A549 (cell line): Measurements from ENCODE around the gene KLHL35.

Experiments used
- CBX2 ChIP-seq: fragments of 200-600 bp; sonication (generic); IDR thresholded peaks from 2 replicates; pipeline ENCODE4 v1.6.1; 2016; ENCODE audit warnings: low read depth, mild to moderate bottlenecking, borderline replicate concordance
- CBX8 ChIP-seq: fragments of 200-600 bp; sonication (generic); IDR thresholded peaks from 2 replicates; pipeline ENCODE4 v1.6.1; 2016
- CTCF ChIP-seq: fragments of >200 bp; sonication (Bioruptor Twin); formaldehyde crosslinking; IDR thresholded peaks from 3 replicates; pipeline ENCODE4 v1.5.1; 2016
- ELK1 ChIP-seq: fragments of 150-350 bp; IDR thresholded peaks from 2 replicates; pipeline ENCODE4 v1.6.1; 2014; ENCODE audit warnings: low read depth, mild to moderate bottlenecking, low read length
- FOSB ChIP-seq: fragments of 250-450 bp; sonication (Bioruptor Pico); IDR thresholded peaks from 2 replicates; pipeline ENCODE4 v1.5.0; 2020; ENCODE audit warnings: mild to moderate bottlenecking, moderate library complexity
- JUNB ChIP-seq: fragments of >200 bp; sonication (Bioruptor Twin); formaldehyde crosslinking; IDR thresholded peaks from 2 replicates; pipeline ENCODE4 v1.6.1; 2016
- MYC ChIP-seq: IDR thresholded peaks from 2 replicates; pipeline ENCODE4 v1.6.1; 2012; ENCODE audit warnings: mild to moderate bottlenecking, inconsistent platforms, low read length, improper control_type of control experiment, borderline replicate concordance
- NFE2L2 ChIP-seq: fragments of 150-350 bp; conservative IDR thresholded peaks from 2 replicates; pipeline ENCODE4 v1.6.1; 2014; ENCODE audit warnings: low read length
- PHF8 ChIP-seq: fragments of 200-600 bp; sonication (generic); IDR thresholded peaks from 2 replicates; pipeline ENCODE4 v1.6.1; 2016; ENCODE audit warnings: low read depth, mild to moderate bottlenecking, antibody characterized with exemption, moderate library complexity, borderline replicate concordance
- POLR2A ChIP-seq: IDR thresholded peaks from 2 replicates; pipeline ENCODE4 v1.6.1; 2012; ENCODE audit warnings: mild to moderate bottlenecking, low read length
- REST ChIP-seq: fragments of 200-600 bp; sonication (generic); IDR thresholded peaks from 2 replicates; pipeline ENCODE4 v1.6.1; 2016; ENCODE audit warnings: antibody characterized with exemption, mild to moderate bottlenecking, moderate library complexity
- SREBF2 ChIP-seq: fragments of 450-650 bp; IDR thresholded peaks from 2 replicates; pipeline ENCODE4 v1.6.1; 2014; ENCODE audit warnings: mild to moderate bottlenecking, moderate library complexity

GRCh38 chr11:75449776-75450175 lies 16.8 kb upstream of the KLHL35 start:
- TF ChIP-seq CBX2 (no peak), CTCF (no peak), CBX8 (no peak), MYC (no peak), SREBF2 (no peak), REST (no peak), JUNB (no peak), PHF8 (no peak), ELK1 (no peak), NFE2L2 (no peak), FOSB (CRISPR knock-in tag) (no peak), POLR2A (no peak)
